ENCODE results near the gene KATNAL2. TPM values are rescaled to one million over a fixed set of nuclear protein-coding genes. Genes with fewer than 3 reads are reported as not detected.

Gene KATNAL2
- 2.7 TPM for total RNA-seq
- long read RNA-seq, partial matches to known transcripts = 0 of 3 reads
- long read RNA-seq, other reads (novel, unspliced or antisense) = 3 of 3 reads

DNA sequence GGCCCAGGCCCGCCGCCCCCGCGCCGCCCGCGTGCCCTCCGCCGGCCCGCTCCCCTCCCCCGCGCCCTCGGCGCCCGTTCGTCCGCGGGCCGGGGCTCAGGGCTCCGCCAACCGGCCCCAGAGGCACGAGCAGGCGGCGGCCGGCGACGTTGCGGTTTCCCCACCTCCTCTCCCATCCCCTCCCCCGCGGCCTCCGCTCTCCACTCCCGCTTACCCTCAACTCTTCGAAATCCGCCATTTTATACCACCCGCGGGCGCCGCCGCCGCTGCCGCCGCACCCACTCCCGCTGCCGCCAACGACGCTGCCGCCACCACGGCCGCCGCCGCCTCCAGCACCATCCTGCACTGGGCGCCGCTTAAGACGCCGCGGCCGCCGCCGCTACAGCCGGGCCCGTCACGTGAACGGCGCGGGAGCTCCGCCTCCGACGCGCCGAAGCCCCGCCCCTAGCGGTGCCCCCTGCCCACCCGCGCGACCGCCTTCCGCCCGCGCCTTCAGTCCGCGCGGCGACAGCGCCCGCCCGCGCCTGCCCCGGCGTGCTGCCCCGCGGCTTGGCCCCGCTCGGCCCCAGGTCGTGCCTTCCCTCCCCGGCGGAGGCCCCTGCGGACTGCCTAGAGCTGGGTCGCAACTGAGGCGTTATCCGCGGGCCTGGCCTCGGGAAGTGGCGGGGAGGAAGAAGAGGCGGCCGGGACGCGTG, at the start of gene KATNAL2, which contains the start of gene PIAS2:
Gene KATNAL2, plus strand, starts transcription at position 495 of the 695 bp plus-strand sequence. CDS start 29,271 bp downstream, outside the sequence.
Gene PIAS2, minus strand, starts transcription at position 400 of the 695 bp plus-strand sequence. Its CDS starts 162 bp downstream, at position 238.
- intact Hi-C loops (cut with DNase I) = loop anchor here (10.0 kb wide), 1 partner anchor 652 kb away; no protein-coding TSS in a partner anchor
- ATAC-seq (peak; percentile 97), DNase-seq (ENCODE audit: missing footprints) (peak; percentile 92)

DNA sequence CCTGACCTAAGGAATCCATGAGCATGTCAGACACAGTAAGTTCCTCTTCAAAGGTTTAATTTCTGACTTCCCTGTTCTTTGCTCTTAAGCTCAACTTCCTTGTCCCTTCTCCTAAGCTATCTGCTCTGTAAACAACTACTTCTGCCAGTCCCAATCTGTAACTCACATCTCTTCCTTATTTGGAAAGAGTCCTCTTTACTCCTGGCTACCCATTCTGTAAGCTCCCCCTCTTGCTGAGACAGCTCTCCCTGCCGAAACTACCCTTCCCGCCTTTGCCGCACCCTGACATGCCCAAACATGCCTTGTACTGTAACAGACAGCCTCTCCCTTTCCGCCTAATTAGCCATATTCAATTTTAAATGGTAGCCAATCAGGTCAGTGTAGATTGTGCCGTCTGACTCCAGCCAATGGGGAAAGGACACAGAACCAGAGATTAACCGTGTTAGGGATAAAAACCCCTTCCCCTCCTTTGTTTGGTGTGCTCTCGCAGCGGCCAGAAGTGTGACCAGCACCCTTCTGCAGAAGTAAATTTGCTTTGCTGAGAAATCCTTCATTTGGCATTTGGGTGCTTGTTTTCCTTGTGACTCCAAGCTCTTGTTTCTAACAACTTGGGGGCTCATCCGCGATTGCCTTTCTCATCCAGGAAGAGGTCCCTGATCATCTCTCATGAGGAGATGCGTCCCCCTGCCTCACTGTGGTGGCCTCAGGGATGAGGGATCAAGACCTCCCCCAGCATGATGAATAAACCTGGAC, 49.1 kb upstream of the KATNAL2 start:
- intact Hi-C loops (cut with DNase I) = no loop called here
- no peak for DNase-seq (ENCODE audit: missing footprints)
- no peak for ATAC-seq

- DNase-seq (ENCODE audit: missing footprints) (no peak), ATAC-seq (no peak)
- intact Hi-C loops (cut with DNase I) = no loop called here
These were observed 39.9 kb upstream of the KATNAL2 start for GRCh38 chr18:46877329-46877987.

- intact Hi-C loops (cut with DNase I) = no loop called here
- ATAC-seq = no peak
- no peak for DNase-seq (ENCODE audit: missing footprints)
These were observed 34.2 kb upstream of the KATNAL2 start for GRCh38 chr18:46883180-46883579.

DNA sequence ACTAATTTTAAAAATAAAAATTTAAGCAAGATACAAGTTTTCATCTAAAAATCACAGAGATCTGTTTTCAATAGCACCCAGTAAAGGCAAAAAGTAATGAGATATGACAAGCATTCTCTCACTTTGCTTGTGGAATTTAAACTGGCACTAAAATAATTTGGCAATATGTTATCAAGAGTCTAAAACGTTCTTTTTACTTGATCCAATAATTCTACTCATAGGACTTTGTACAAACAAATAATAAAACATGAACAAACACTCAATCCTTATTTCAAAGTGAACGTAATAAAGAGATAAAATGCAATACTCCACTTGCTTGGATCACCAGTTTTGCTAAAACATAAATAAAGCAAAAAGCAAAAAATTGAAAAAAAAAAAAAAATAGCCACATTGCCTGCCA, 30.5 kb upstream of the KATNAL2 start:
- ATAC-seq (no peak), DNase-seq (ENCODE audit: missing footprints) (no peak)
- intact Hi-C loops (cut with DNase I) = no loop called here

DNA sequence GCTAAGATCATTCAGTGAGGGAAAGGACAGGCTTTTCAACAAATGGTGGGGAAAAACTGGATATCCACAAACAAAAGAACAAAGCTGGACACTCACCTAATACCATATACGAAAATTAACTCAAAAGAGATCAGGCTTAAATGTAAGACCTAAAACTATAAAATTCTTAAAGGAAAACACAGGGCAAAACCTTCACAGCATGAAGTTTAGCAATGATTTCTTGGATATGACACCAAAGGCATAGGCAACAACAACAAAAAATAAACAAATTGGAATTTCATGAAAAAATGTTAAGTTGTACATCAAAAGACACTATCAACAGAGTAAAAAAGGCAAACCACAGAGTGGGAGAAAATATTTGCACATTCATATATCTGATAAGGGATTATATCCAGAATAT, 28.4 kb upstream of the KATNAL2 start:
- intact Hi-C loops (cut with DNase I) = no loop called here
- ATAC-seq (no peak), DNase-seq (ENCODE audit: missing footprints) (no peak)

GRCh38 chr18:46891742-46892214, 25.6 kb upstream of the KATNAL2 start:
- DNase-seq (ENCODE audit: missing footprints) = no peak
- ATAC-seq = no peak
- intact Hi-C loops (cut with DNase I) = no loop called here

GRCh38 chr18:46892842-46893241, 24.6 kb upstream of the KATNAL2 start:
- no peak for DNase-seq (ENCODE audit: missing footprints)
- ATAC-seq = no peak
- intact Hi-C loops (cut with DNase I) = no loop called here

DNA sequence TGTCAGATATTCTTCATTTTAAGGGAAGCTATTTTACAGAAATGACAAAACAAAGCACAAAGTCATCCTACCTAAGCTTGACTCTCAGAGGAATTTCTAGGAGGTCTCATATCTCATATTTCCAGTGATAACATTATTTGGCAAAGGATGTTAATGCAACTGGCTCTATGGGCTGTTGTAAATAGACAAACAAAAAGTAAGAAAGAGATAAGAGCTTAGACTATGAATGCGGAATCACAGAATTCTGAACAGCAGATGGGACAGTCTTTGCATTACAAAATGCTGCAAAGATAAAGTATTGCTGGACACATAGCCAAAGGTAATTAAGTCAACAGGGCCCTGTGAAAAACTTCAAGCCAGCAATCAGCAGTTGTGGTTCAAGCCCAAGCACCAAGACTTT, 24.0 kb upstream of the KATNAL2 start:
- intact Hi-C loops (cut with DNase I) = no loop called here
- no peak for ATAC-seq
- no peak for DNase-seq (ENCODE audit: missing footprints)

DNA sequence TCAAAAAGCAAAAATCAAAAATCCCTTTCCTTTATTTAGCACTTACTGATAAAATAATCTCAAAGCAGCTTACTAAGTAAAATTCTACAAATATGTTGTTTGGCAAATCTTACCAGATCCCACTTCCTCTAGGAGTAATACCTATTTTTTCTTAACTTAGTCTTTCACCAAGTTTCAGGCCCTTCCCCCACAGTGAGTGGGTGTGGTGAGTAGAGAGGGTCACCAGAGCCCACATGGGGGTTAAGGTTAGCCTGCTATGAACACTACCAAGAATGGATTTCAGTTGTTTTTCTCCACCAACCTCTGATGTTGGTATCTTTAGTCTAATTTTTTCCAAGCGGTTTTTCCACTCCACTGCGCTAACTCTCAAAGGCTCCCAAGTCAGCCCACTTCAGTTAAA, 23.3 kb upstream of the KATNAL2 start:
- DNase-seq (ENCODE audit: missing footprints) (no peak), ATAC-seq (no peak)
- intact Hi-C loops (cut with DNase I) = no loop called here

- ATAC-seq (no peak), DNase-seq (ENCODE audit: missing footprints) (no peak)
- intact Hi-C loops (cut with DNase I) = no loop called here
These were observed 18.0 kb upstream of the KATNAL2 start for GRCh38 chr18:46899274-46899948.

- no peak for ATAC-seq
- DNase-seq (ENCODE audit: missing footprints) = no peak
- intact Hi-C loops (cut with DNase I) = no loop called here
These were observed 14.0 kb upstream of the KATNAL2 start for GRCh38 chr18:46903406-46903805.

DNA sequence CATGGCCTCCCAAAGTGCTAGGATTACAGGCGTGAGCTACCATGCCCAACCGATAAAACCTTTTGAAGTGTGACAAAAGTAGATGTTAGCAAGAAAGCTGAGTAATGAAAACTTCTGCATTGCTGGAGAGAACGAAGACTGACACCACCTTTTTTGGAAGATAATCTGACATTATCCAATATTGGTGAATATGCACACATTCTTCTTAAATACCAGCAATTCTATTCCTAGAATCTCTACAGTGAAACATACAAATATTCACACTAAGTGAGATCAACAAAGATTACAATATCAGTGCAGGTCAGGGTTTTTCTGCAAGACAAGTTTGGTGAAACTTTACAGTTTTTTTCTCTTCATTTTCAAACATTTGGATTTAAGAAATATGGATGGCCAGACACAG, 7.9 kb upstream of the KATNAL2 start:
- intact Hi-C loops (cut with DNase I) = no loop called here
- no peak for DNase-seq (ENCODE audit: missing footprints)
- no peak for ATAC-seq

- intact Hi-C loops (cut with DNase I) = loop anchor here (10.0 kb wide), 1 partner anchor 646 kb away; no protein-coding TSS in a partner anchor
- ATAC-seq (no peak), DNase-seq (ENCODE audit: missing footprints) (no peak)
These were observed 6.5 kb upstream of the KATNAL2 start for GRCh38 chr18:46910856-46911255.

- no peak for DNase-seq (ENCODE audit: missing footprints)
- intact Hi-C loops (cut with DNase I) = loop anchor here (10.0 kb wide), 1 partner anchor 651 kb away; no protein-coding TSS in a partner anchor
- no peak for ATAC-seq
These were observed 1.4 kb upstream of the KATNAL2 start for GRCh38 chr18:46915800-46916550.

- no peak for DNase-seq (ENCODE audit: missing footprints)
- intact Hi-C loops (cut with DNase I) = loop anchor here (10.0 kb wide), 1 partner anchor 652 kb away; no protein-coding TSS in a partner anchor
- ATAC-seq = no peak
These were observed 773 bp upstream of the KATNAL2 start for GRCh38 chr18:46916551-46917107.

DNA sequence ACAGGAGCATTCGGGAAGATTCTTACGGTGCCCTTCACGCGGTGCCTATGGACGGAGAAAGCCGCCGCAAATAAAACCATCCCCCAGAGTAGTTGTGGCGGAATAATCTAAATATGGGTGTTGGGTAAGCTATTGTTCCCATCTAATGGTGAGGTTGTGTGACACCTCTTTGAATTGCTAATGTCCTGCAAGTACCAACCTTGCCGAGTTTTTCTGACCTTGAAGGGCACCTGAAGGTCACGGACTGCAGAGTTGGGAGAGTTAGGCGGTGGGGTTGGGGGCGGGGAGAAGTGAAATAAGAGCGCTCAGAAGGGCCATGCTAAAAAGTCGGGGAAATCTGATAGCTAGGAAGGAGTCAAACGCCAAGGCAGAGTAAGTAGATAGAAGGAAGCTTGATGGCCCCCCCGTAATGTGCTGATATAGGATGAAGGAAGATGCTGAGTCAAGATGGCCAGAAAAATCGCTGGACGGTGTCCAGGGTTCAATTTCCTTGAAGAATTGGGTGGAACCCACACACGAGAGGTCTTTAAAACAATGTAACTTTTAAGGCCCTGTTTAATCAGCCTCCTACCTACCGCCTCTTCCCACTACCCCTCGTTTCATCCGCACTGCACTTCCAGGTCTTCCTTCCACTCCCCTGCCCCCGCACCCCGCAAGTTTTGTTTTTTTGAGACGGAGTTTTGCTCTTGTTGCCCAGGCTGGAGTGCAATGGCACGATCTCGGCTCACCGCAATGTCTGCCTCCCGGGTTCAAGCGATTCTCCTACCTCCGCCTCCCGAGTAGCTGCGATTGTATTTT, 600 bp downstream of the KATNAL2 start:
- ATAC-seq (no peak), DNase-seq (ENCODE audit: missing footprints) (no peak)
- intact Hi-C loops (cut with DNase I) = loop anchor here (10.0 kb wide), 1 partner anchor 653 kb away; no protein-coding TSS in a partner anchor

Data from Right ventricle myocardium inferior (tissue), 1 donor.